Calu3 (cell line): ENCODE results near the gene MANEA. TPM values are rescaled to one million over a fixed set of nuclear protein-coding genes. Genes with fewer than 3 reads are reported as not detected.

Experiments used
- Bru-seq: library from RNA; stranded (reverse); fragments of 400-500 nt; gene quantifications from one replicate; lab custom pipeline; 2021; lab: Mats Ljungman, UMichigan
- BruChase-seq, 2 experiments: library from RNA; stranded (reverse); fragments of 400-500 nt; gene quantifications; one replicate each; lab custom pipeline; 2021; lab: Mats Ljungman, UMichigan
- BruUV-seq: library from RNA; stranded (reverse); fragments of 400-500 nt; replicated peaks from 2 replicates; lab custom pipeline; 2021; lab: Mats Ljungman, UMichigan
- CTCF ChIA-PET: fragments of 300-600 bp; sonication (Branson Sonifier 250); formaldehyde crosslinking; loops from one replicate; lab custom pipeline; 2022; ENCODE audit warnings: antibody characterized with exemption; lab: Charles Lee
- DNase-seq: peaks from one replicate; pipeline ENCODE4 v3.0.0; 2022
- H3K27ac Mint-ChIP-seq: one replicate; pipeline ENCODE4 v1.8.0; 2022; ENCODE audit warnings: mixed read lengths; ENCODE audit not compliant: unreplicated experiment
- H3K27me3 Mint-ChIP-seq: one replicate; pipeline ENCODE4 v1.8.0; 2022; ENCODE audit warnings: mixed read lengths; ENCODE audit not compliant: unreplicated experiment
- H3K36me3 Mint-ChIP-seq: one replicate; pipeline ENCODE4 v1.8.0; 2022; ENCODE audit warnings: mild to moderate bottlenecking, moderate library complexity, mixed read lengths; ENCODE audit not compliant: insufficient read depth, unreplicated experiment
- H3K4me1 Mint-ChIP-seq: one replicate; pipeline ENCODE4 v1.8.0; 2022; ENCODE audit warnings: mild to moderate bottlenecking, low read depth, mixed read lengths; ENCODE audit not compliant: unreplicated experiment
- H3K4me3 Mint-ChIP-seq: one replicate; pipeline ENCODE4 v1.8.0; 2022; ENCODE audit warnings: mild to moderate bottlenecking, low read depth, moderate library complexity, mixed read lengths; ENCODE audit not compliant: unreplicated experiment
- H3K9me3 Mint-ChIP-seq: one replicate; pipeline ENCODE4 v1.8.0; 2022; ENCODE audit warnings: low read depth, mixed read lengths; ENCODE audit not compliant: unreplicated experiment
- CTCF ChIP-seq: fragments of 200-600 bp; IDR thresholded peaks from one replicate; pipeline ENCODE4 v1.8.0; 2022; ENCODE audit warnings: antibody characterized with exemption; ENCODE audit not compliant: unreplicated experiment
- intact Hi-C: fragments of 100-400 bp; cut with micrococcal nuclease; formaldehyde crosslinking; loops from one replicate; pipeline ENCODE4 v1.10.0; 2022; ENCODE audit not compliant: unreplicated experiment
- long read RNA-seq: library from polyadenylated mRNA; stranded (forward); transcript quantifications from one replicate; pipeline ENCODE4 v2.0.0, GENCODE V29; 2022
- total RNA-seq: library from RNA; stranded (reverse); gene quantifications from 2 replicates; pipeline ENCODE4 v1.2.3, GENCODE V29; 2022

The MANEA gene
- total RNA-seq (12.4 and 22.6 TPM in 2 replicates), Bru-seq, nascent RNA (percentile 62 among the genes with signal in this experiment), BruChase-seq, experiment 1, labeled RNA remaining after a 6-hour chase (percentile 81 among the genes with signal in this experiment), BruChase-seq, experiment 2, labeled RNA remaining after a 2-hour chase (percentile 73 among the genes with signal in this experiment)
- long read RNA-seq, full-length matches to known transcripts, result 17 of 19 reads
- long read RNA-seq, partial matches to known transcripts, result 0 of 19 reads
- long read RNA-seq, other reads (novel, unspliced or antisense), result 2 of 19 reads

- peak; percentile 78 for DNase-seq
- H3K27ac Mint-ChIP-seq, result peak within 1 kb of the TSS; percentile 96
- no peak for TF ChIP-seq CTCF
- peaks cover 22% of the 10 kb centered on the region for H3K36me3 Mint-ChIP-seq
- peak within 1 kb of the TSS; percentile 93 for H3K4me3 Mint-ChIP-seq
- H3K4me1 Mint-ChIP-seq, result peaks cover 15% of the 10 kb centered on the region
- no peaks in the 10 kb centered on the region for H3K9me3 Mint-ChIP-seq
- intact Hi-C loops, result loop anchor here (5.0 to 10.0 kb wide), 3 partner anchors 110 to 507 kb away; no protein-coding TSS in a partner anchor
- no TSS peak for BruUV-seq
- no peaks in the 10 kb centered on the region for H3K27me3 Mint-ChIP-seq
- CTCF ChIA-PET, result interaction anchor here (1.4 kb wide), 1 partner anchor 8 kb away, joined by 3 read pairs; no protein-coding TSS in a partner anchor
Measured at GRCh38 chr6:95577304-95578105, at the start of gene MANEA. MANEA (plus strand) TSS chr6:95577535; CDS start chr6:95586440, 8,905 bp downstream.

GRCh38 chr6:95529762-95530161, 47.6 kb upstream of the MANEA start:
- no TSS peak for BruUV-seq
- no peak for TF ChIP-seq CTCF
- DNase-seq, result no peak
- CTCF ChIA-PET, result no interaction called here
- Mint-ChIP-seq H3K27ac (no peak overlapping the region), H3K9me3 (peaks cover 2% of the 10 kb centered on the region), H3K4me1 (no peaks in the 10 kb centered on the region), H3K4me3 (no peak overlapping the region), H3K36me3 (no peaks in the 10 kb centered on the region), H3K27me3 (no peaks in the 10 kb centered on the region)
- intact Hi-C loops, result no loop called here

- H3K36me3 Mint-ChIP-seq, result no peaks in the 10 kb centered on the region
- no peak overlapping the region for H3K4me3 Mint-ChIP-seq
- H3K9me3 Mint-ChIP-seq, result no peaks in the 10 kb centered on the region
- CTCF ChIA-PET, result no interaction called here
- H3K27ac Mint-ChIP-seq, result no peak overlapping the region
- intact Hi-C loops, result no loop called here
- no TSS peak for BruUV-seq
- DNase-seq, result no peak
- no peak for TF ChIP-seq CTCF
- no peaks in the 10 kb centered on the region for H3K4me1 Mint-ChIP-seq
- H3K27me3 Mint-ChIP-seq, result no peaks in the 10 kb centered on the region
Measured at GRCh38 chr6:95530176-95530819, 47.0 kb upstream of the MANEA start.

GRCh38 chr6:95543798-95544197, 33.5 kb upstream of the MANEA start:
- CTCF ChIA-PET, result no interaction called here

More at GRCh38 chr6:95543798-95544197, 33.5 kb upstream of the MANEA start:
- H3K4me3 Mint-ChIP-seq, result no peak overlapping the region
- no peaks in the 10 kb centered on the region for H3K9me3 Mint-ChIP-seq
- H3K27ac Mint-ChIP-seq, result no peak overlapping the region
- TF ChIP-seq CTCF, result no peak
- H3K27me3 Mint-ChIP-seq, result no peaks in the 10 kb centered on the region
- intact Hi-C loops, result no loop called here
- no peak for DNase-seq
- H3K36me3 Mint-ChIP-seq, result no peaks in the 10 kb centered on the region
- BruUV-seq, result no TSS peak
- no peaks in the 10 kb centered on the region for H3K4me1 Mint-ChIP-seq
